Hair follicular keratinocyte (primary cell): ENCODE data around the gene ZNF620. TPM values are rescaled to one million over a fixed set of nuclear protein-coding genes. Genes with fewer than 3 reads are reported as not detected.

Experiments
- total RNA-seq: library from RNA; depleted of rRNA; stranded (reverse); fragments of >200 nt; gene quantifications from 2 replicates; pipeline ENCODE4 v1.2.3, GENCODE V29; 2015

Gene ZNF620
- total RNA-seq = 0.39 and 0.72 TPM in 2 replicates

DNA sequence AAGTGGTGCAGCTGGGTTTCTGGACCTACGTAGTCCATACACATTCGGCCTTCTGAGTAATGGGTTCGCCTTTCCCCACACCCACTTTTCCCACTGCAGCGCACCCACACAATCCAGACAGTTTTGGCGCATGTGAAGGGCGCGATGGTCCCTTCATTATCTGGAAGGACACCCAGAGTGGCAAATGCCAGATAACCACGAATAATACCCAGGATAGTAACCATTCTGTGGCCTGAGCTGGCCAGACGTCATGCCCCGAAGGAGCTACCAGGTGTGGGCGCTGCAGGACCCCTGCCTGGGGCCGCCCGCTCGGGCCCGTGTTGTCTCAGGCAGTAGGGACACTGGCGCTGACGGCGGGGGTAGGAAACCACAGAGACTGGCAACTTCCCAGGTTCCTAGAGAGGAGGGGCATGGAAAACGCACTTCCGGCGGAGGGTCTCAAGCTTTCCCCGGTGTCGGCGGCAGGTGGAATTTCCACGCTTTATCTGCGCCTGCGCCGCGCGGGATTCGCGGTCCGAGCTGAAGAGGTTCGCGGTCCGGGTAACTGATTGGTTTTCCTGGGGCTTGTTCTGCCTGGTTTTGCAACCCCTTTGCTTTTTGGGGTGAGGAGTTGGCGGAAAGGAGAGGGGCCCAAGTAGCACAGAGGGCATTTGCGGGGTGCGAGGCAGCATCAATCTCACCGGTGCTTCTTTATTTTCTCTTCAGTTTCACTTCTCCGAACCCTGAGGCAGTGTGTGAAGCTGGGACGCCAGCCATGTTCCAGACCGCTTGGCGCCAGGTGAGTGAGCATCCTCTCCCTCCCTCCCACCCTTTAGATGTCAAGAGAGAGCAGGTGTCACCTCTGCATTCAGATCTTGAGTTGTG, at the start of gene ZNF620:
ZNF620 (plus strand) TSS at position 441 of the 864 bp plus-strand sequence; CDS start at position 755, 314 bp downstream.

GRCh38 chr3:40456940-40457823, 48.7 kb upstream of the ZNF620 start, which contains the start of gene RPL14:
RPL14 (plus strand) TSS chr3:40457339; CDS start chr3:40457472, 133 bp downstream.

GRCh38 chr3:40476478-40477470, 29.1 kb upstream of the ZNF620 start, which contains the start of gene ZNF619:
ZNF619 (plus strand) TSS chr3:40477122; CDS start chr3:40477980, 858 bp downstream.

GRCh38 chr3:40524568-40525285, 18.9 kb downstream of the ZNF620 start, which contains the start of gene ZNF621:
ZNF621 (plus strand) TSS chr3:40524960; CDS start chr3:40525841, 881 bp downstream.

Other genes starting within 250 kb of the ZNF620 start
- gene EIF1B, start 196.3 kb upstream of the ZNF620 start, total RNA-seq = 12.7 and 25.3 TPM in 2 replicates
- 6.3 and 12.2 TPM in 2 replicates for gene ENTPD3, start 118.9 kb upstream of the ZNF620 start, total RNA-seq
- gene RPL14, start 48.7 kb upstream of the ZNF620 start, total RNA-seq = 524 and 585 TPM in 2 replicates
- 2.5 and 3.6 TPM in 2 replicates for gene ZNF619, start 28.9 kb upstream of the ZNF620 start, total RNA-seq
- 4.2 and 7.0 TPM in 2 replicates for gene ZNF621, start 18.9 kb downstream of the ZNF620 start, total RNA-seq